Measurements from ENCODE around the gene TSPAN15.

The TSPAN15 gene

DNA sequence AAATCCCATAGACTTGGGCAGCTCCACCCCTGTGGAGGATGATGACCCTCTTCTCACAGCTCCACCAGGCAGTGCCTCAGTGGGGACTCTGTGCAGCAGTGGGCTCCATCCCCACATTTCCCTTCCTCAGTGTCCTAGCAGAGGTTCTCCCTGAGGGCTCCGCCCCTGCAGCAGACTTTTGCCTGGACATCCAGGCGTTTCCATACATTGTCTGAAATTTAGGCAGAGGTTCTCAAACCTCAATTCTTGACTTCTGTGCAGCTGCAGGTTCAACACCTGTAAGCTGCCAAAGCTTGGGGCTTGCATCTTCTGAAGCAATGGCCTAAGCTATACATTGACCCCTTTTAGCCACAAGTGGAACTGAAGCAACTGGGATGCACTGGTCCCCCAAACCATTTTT lies 90.2 kb downstream of the TSPAN15 start:
- no peak for DNase-seq (ENCODE audit: low read depth in 2 of 2, low spot score in 1 of 2)

DNA sequence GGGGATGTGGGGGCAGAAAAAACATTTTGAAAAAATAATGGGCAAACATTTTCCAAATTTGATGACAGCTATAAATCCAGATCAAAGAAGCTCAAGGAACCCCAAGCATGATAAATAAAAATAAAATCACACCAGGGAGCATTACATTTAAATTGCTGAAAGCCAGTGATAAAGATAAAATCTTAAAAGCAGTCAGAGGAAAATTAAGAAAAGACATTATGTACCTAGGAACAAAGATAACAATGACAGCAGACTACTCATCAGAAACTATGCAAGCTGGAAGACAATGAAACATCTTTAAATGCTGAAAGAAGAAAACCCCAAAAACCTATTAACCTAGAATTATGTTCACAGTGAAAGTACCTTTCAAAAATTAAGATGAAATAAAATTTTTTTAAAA lies 98.7 kb downstream of the TSPAN15 start:
- no peak for DNase-seq (ENCODE audit: low read depth in 2 of 2, low spot score in 1 of 2)

DNA sequence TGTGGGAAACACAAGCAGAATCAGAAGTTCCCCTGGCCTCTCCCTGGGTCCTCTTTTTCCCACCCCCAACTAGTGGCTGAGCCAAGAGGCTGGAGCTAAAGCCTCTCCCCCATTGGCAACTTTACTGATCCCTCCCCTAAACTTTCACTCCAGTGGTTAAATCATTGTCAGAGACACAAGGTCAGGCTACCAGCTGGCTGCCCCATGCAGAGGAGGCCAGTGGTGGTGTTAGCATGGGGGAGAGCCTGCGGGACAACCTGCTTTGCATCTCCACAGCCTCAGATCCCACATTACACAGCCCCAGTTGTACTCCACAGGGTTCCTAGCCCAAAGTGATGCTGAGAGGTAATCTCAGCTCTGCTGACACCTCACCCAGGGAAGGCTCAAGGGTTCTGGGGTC lies 101.0 kb downstream of the TSPAN15 start:
- no peak for DNase-seq (ENCODE audit: low read depth in 2 of 2, low spot score in 1 of 2)

DNA sequence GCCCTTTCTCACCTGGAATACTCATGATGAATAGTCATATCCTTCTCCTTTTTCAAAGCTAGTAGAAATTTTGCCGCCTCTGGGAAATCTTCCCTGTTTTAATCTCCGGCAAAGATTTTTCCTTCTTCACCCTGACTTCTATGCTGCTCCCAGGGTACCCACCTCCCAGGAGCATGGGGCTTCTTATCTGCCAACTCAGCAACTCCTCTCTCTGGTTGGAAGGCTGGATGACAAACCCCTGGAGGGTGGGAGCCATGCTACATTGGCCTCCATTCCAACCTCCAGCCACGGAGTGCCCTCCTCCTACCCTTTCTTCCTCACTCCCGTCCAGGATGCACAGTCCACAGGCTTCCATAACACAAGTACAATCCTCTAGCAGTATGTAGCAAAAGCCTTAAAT lies 102.1 kb downstream of the TSPAN15 start:
- no peak for DNase-seq (ENCODE audit: low read depth in 2 of 2, low spot score in 1 of 2)

DNA sequence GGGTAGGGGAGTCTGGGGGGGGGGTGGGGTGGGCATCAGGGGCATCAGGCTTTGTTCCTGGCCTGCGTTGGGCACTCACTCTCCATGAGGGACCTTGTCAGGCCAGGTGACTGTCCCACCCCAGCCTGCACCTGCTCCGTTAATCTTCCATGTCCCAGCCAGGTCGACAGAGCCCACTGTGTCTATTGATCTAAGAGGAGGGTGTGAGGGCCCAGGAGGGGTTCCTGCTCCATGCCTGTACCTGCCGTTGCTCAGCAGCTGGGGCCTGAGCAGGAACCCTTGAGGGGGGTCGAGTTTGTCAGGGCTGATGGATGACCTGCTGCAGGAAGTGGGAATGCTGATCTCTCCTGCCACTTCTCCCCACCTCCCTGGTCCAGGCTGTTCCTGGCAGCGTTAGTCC lies 103.3 kb downstream of the TSPAN15 start:
- no peak for DNase-seq (ENCODE audit: low read depth in 2 of 2, low spot score in 1 of 2)

All from stimulated activated CD8-positive, alpha-beta memory T cell treated with anti-CD3 and anti-CD28 coated beads, Interleukin-4, amount 100 ng/mL, for 4 hours (primary cell).